Thyroid gland (tissue), 4 donors: ENCODE measurements around the gene FARS2. TPM values are rescaled to one million over a fixed set of nuclear protein-coding genes. Genes with fewer than 3 reads are reported as not detected.

Experiments used
- DNase-seq, 2 donors: peaks; one replicate each; pipeline ENCODE4 v3.0.0-alpha.2; 2019
- H3K27ac ChIP-seq, 3 donors: fragments of 200-600 bp; sonication (generic); 1 replicate in 2 of 3; 2 replicates in 1 of 3; pipeline ENCODE4 v1.5.1; 2016 to 2019; ENCODE audit warnings: mild to moderate bottlenecking in 1 of 3, moderate library complexity in 1 of 3
- H3K27me3 ChIP-seq: fragments of 200-600 bp; sonication (generic); one replicate; pipeline ENCODE4 v1.5.1; 2019
- H3K36me3 ChIP-seq, 2 donors: fragments of 200-600 bp; sonication (generic); one replicate each; pipeline ENCODE4 v1.5.1; 2016 to 2019
- H3K4me1 ChIP-seq, 2 donors: fragments of 200-600 bp; sonication (generic); one replicate each; pipeline ENCODE4 v1.5.1; 2017 to 2019
- H3K4me3 ChIP-seq, 3 donors: fragments of 200-600 bp; sonication (generic); replicated peaks in 1 of 3; 1 replicate in 2 of 3; 2 replicates in 1 of 3; pipeline ENCODE4 v1.5.1; 2016; ENCODE audit warnings: mild to moderate bottlenecking in 1 of 3
- H3K9me3 ChIP-seq: fragments of 200-600 bp; sonication (generic); one replicate; pipeline ENCODE4 v1.5.1; 2017
- CTCF ChIP-seq, 6 experiments: fragments of 200-600 bp in 3 of 6; fragments of 450-650 bp in 3 of 6; sonication (generic) in 3 of 6; IDR thresholded peaks; one replicate each; pipeline ENCODE4 v1.5.1; 2016 to 2019; ENCODE audit warnings: antibody characterized with exemption in 6 of 6, mild to moderate bottlenecking in 2 of 6, inconsistent platforms in 1 of 6, moderate library complexity in 1 of 6
- POLR2A ChIP-seq, 2 donors: fragments of 450-650 bp; IDR thresholded peaks; one replicate each; pipeline ENCODE4 v1.6.1; 2017; ENCODE audit warnings: antibody characterized with exemption in 2 of 2, mild to moderate bottlenecking in 2 of 2, moderate library complexity in 1 of 2
- WGBS, 2 donors: methylation state at CpG; one replicate each; pipeline ENCODE4 v1.1.5; 2017; 5-methylcytosine and 5-hydroxymethylcytosine counted together
- intact Hi-C: fragments of 100-400 bp; cut with DNase I; formaldehyde crosslinking; loops from one replicate; pipeline ENCODE4 v1.15.1; 2023
- total RNA-seq, 4 donors: library from RNA; depleted of rRNA; stranded (reverse); fragments of >200 nt; gene quantifications; one replicate each; pipeline ENCODE4 v1.2.3, GENCODE V29; 2016

Gene FARS2
- total RNA-seq, 4 donors from 2014 or later = 27.4 to 47.1 (median 34.2) TPM

- no peaks in the 10 kb centered on the region for H3K36me3 ChIP-seq
- no peak overlapping the region for H3K4me3 ChIP-seq
- intact Hi-C loops = no loop called here
- DNase-seq = no peak
- H3K27ac ChIP-seq = no peak overlapping the region
- H3K9me3 ChIP-seq = no peaks in the 10 kb centered on the region
- no peaks in the 10 kb centered on the region for H3K4me1 ChIP-seq
- TF ChIP-seq CTCF (IDR thresholded peaks at IDR 0.05) = no peak
- no peak for TF ChIP-seq POLR2A (IDR thresholded peaks at IDR 0.05)
- no peaks in the 10 kb centered on the region for H3K27me3 ChIP-seq
- 93% methylated on average over 3 of the region's 3 CpGs for WGBS, 2 donors
Observed at GRCh38 chr6:5567352-5567751, 306.0 kb downstream of the FARS2 start.

- intact Hi-C loops = no loop called here
- Histone ChIP-seq H3K4me3 (no peak overlapping the region), H3K27me3 (no peaks in the 10 kb centered on the region), H3K27ac (no peak overlapping the region), H3K4me1 (no peaks in the 10 kb centered on the region), H3K9me3 (no peaks in the 10 kb centered on the region), H3K36me3 (no peaks in the 10 kb centered on the region)
- DNase-seq = no peak
- TF ChIP-seq POLR2A (IDR thresholded peaks at IDR 0.05) (no peak), CTCF (IDR thresholded peaks at IDR 0.05) (no peak)
- 92 to 96% methylated on average over 2 of the region's 2 CpGs for WGBS, 2 donors
Observed at GRCh38 chr6:5567890-5568289, 306.6 kb downstream of the FARS2 start.

- WGBS, 2 donors = 93 to 100% methylated on average over 2 of the region's 2 CpGs
- TF ChIP-seq CTCF (IDR thresholded peaks at IDR 0.05) (no peak), POLR2A (IDR thresholded peaks at IDR 0.05) (no peak)
- DNase-seq = no peak
- Histone ChIP-seq H3K4me3 (no peak overlapping the region), H3K27me3 (no peaks in the 10 kb centered on the region), H3K4me1 (no peaks in the 10 kb centered on the region), H3K36me3 (no peaks in the 10 kb centered on the region), H3K9me3 (no peaks in the 10 kb centered on the region), H3K27ac (no peak overlapping the region)
- intact Hi-C loops = no loop called here
Observed at GRCh38 chr6:5569491-5569890, 308.2 kb downstream of the FARS2 start.

- TF ChIP-seq POLR2A (IDR thresholded peaks at IDR 0.05) (no peak), CTCF (IDR thresholded peaks at IDR 0.05) (no peak)
- H3K4me1 ChIP-seq = no peaks in the 10 kb centered on the region
- intact Hi-C loops = no loop called here
- no peaks in the 10 kb centered on the region for H3K27me3 ChIP-seq
- no peaks in the 10 kb centered on the region for H3K36me3 ChIP-seq
- no peaks in the 10 kb centered on the region for H3K9me3 ChIP-seq
- no peak overlapping the region for H3K27ac ChIP-seq
- H3K4me3 ChIP-seq = no peak overlapping the region
- WGBS, 2 donors = 81 to 85% methylated on average over 6 of the region's 6 CpGs
- DNase-seq = no peak
Observed at GRCh38 chr6:5570641-5571040, 309.3 kb downstream of the FARS2 start.

- no peaks in the 10 kb centered on the region for H3K36me3 ChIP-seq
Observed at GRCh38 chr6:5580736-5581581, 319.6 kb downstream of the FARS2 start.

More at GRCh38 chr6:5580736-5581581, 319.6 kb downstream of the FARS2 start:
- no peak overlapping the region for H3K27ac ChIP-seq
- intact Hi-C loops = no loop called here
- TF ChIP-seq CTCF (IDR thresholded peaks at IDR 0.05) (no peak), POLR2A (IDR thresholded peaks at IDR 0.05) (no peak)
- H3K9me3 ChIP-seq = no peaks in the 10 kb centered on the region
- no peaks in the 10 kb centered on the region for H3K27me3 ChIP-seq
- H3K4me3 ChIP-seq = no peak overlapping the region
- WGBS, 2 donors = 76 to 84% methylated on average over 12 of the region's 12 CpGs
- H3K4me1 ChIP-seq = no peaks in the 10 kb centered on the region
- DNase-seq = no peak
